GM12878 (cell line): ENCODE measurements around the gene CRYZL1. TPM values are rescaled to one million over a fixed set of nuclear protein-coding genes. Genes with fewer than 3 reads are reported as not detected.

Experiments
- ATAC-seq: fragments of 200-7000 bp; cut with Tn5 transposase; 3 replicates; pipeline ENCODE4 v1.9.1; 2020; ENCODE audit warnings: mild to moderate bottlenecking, moderate library complexity
- BruUV-seq: library from RNA; stranded (reverse); fragments of 400-500 nt; replicated peaks from 2 replicates; lab custom pipeline; 2021; lab: Mats Ljungman, UMichigan
- CTCF ChIA-PET: fragments of 300-600 bp; sonication (Branson Sonifier 250); formaldehyde crosslinking; extraction: SDS; loops from one replicate; lab custom pipeline; 2021; ENCODE audit warnings: inconsistent platforms; lab: Yijun Ruan, JAX
- POLR2A ChIA-PET: fragments of 350-600 bp; formaldehyde crosslinking; extraction: SDS; loops from one replicate; lab custom pipeline; 2021; ENCODE audit warnings: inconsistent platforms; lab: Charles Lee
- RAD21 ChIA-PET: fragments of 300-600 bp; sonication (Branson Sonifier 250); formaldehyde crosslinking; loops from one replicate; lab custom pipeline; 2023; ENCODE audit warnings: antibody characterized with exemption; ENCODE audit not compliant: unreplicated experiment; lab: Charles Lee
- SMC1A ChIA-PET: fragments of 300-600 bp; sonication (Branson Sonifier 250); formaldehyde crosslinking; loops from one replicate; lab custom pipeline; 2023; ENCODE audit not compliant: unreplicated experiment, uncharacterized antibody; lab: Charles Lee
- DNase-seq: peaks from one replicate; pipeline ENCODE4 v3.0.0-alpha.2; 2011; ENCODE audit warnings: low read depth, low spot score
- FAIRE-seq: peaks from 3 replicates; lab custom pipeline; 2011; peaks lifted over from hg19 to GRCh38; lab: Jason Lieb, UNC
- H2AFZ ChIP-seq: 2 replicates; pipeline ENCODE4 v1.6.0; 2011; ENCODE audit warnings: low read depth, low read length, control low read depth; ENCODE audit not compliant: control insufficient read depth
- H3K27ac ChIP-seq: 2 replicates; pipeline ENCODE4 v1.5.1; 2011; ENCODE audit warnings: control low read depth; ENCODE audit not compliant: control insufficient read depth, insufficient read depth
- H3K27me3 ChIP-seq, 2 experiments: replicated peaks in 1 of 2; 2 replicates each; pipeline versions ENCODE4 v1.6.0 to v1.6.1; 2011; ENCODE audit warnings: low read length in 1 of 2; ENCODE audit not compliant: control insufficient read depth in 2 of 2, insufficient read depth in 2 of 2
- H3K36me3 ChIP-seq, 2 experiments: 2 replicates each; pipeline ENCODE4 v1.5.1; 2011; ENCODE audit warnings: low read length in 1 of 2; ENCODE audit not compliant: control insufficient read depth in 2 of 2, insufficient read depth in 2 of 2
- H3K4me1 ChIP-seq: 2 replicates; pipeline ENCODE4 v1.6.1; 2011; ENCODE audit warnings: mild to moderate bottlenecking, low read length, moderate library complexity, mixed read lengths; ENCODE audit not compliant: control insufficient read depth, insufficient read depth
- H3K4me2 ChIP-seq: 2 replicates; pipeline ENCODE4 v1.6.0; 2011; ENCODE audit warnings: control low read depth; ENCODE audit not compliant: control insufficient read depth, insufficient read depth
- H3K4me3 ChIP-seq: fragments of 200-600 bp; sonication (generic); 2 replicates; pipeline ENCODE4 v1.5.1; 2016
- H3K79me2 ChIP-seq: 2 replicates; pipeline ENCODE4 v1.6.0; 2011; ENCODE audit warnings: low read length; ENCODE audit not compliant: control insufficient read depth, insufficient read depth
- H3K9ac ChIP-seq: 2 replicates; pipeline ENCODE4 v1.8.0; 2011; ENCODE audit warnings: low read length, control low read depth, mixed read lengths; ENCODE audit not compliant: control insufficient read depth, insufficient read depth
- H3K9me3 ChIP-seq: replicated peaks from 3 replicates; pipeline ENCODE4 v1.5.1; 2011; ENCODE audit warnings: mild to moderate bottlenecking, low read length; ENCODE audit not compliant: control insufficient read depth, insufficient read depth
- H4K20me1 ChIP-seq: 2 replicates; pipeline ENCODE4 v1.6.0; 2011; ENCODE audit not compliant: control insufficient read depth, insufficient read depth
- BACH1 ChIP-seq: fragments of 450-650 bp; IDR thresholded peaks from 2 replicates; pipeline ENCODE4 v1.6.1; 2017; ENCODE audit warnings: mild to moderate bottlenecking, borderline replicate concordance
- CBFB ChIP-seq: IDR thresholded peaks from 2 replicates; pipeline ENCODE4 v1.6.1; 2016; ENCODE audit warnings: antibody characterized with exemption, low read depth
- CBX3 ChIP-seq: fragments of 200-600 bp; sonication (generic); IDR thresholded peaks from 2 replicates; pipeline ENCODE4 v1.6.1; 2016; ENCODE audit warnings: low read depth, borderline replicate concordance
- MTA3 ChIP-seq: IDR thresholded peaks from 2 replicates; pipeline ENCODE4 v1.6.1; 2012; ENCODE audit warnings: low read length, inconsistent platforms, borderline replicate concordance
- NBN ChIP-seq: fragments of 450-650 bp; IDR thresholded peaks from 2 replicates; pipeline ENCODE4 v1.6.1; 2016
- POLR2A ChIP-seq: IDR thresholded peaks from 2 replicates; pipeline ENCODE4 v1.6.1; 2011; ENCODE audit warnings: low read depth, mild to moderate bottlenecking, low read length
- RAD21 ChIP-seq: IDR thresholded peaks from 2 replicates; pipeline ENCODE4 v1.6.1; 2011; ENCODE audit warnings: mild to moderate bottlenecking, low read depth, low read length, moderate library complexity; ENCODE audit not compliant: insufficient read depth
- SMAD1 ChIP-seq: fragments of 450-650 bp; IDR thresholded peaks from 2 replicates; pipeline ENCODE4 v1.6.1; 2018; ENCODE audit warnings: mild to moderate bottlenecking, low read depth; ENCODE audit not compliant: partially characterized antibody
- SUZ12 ChIP-seq: fragments of 200-600 bp; sonication (generic); IDR thresholded peaks from one replicate; pipeline ENCODE4 v1.6.1; 2018; ENCODE audit warnings: antibody characterized with exemption, mild to moderate bottlenecking; ENCODE audit not compliant: unreplicated experiment
- TAF1 ChIP-seq: IDR thresholded peaks from 2 replicates; pipeline ENCODE4 v1.6.1; 2011; ENCODE audit warnings: mild to moderate bottlenecking, low read depth, low read length, borderline replicate concordance
- TBL1XR1 ChIP-seq: IDR thresholded peaks from 2 replicates; pipeline ENCODE4 v1.6.1; 2012; ENCODE audit warnings: low read depth, low read length, improper control_type of control experiment
- WGBS: methylation state at CpG from one replicate; pipeline ENCODE4 v1.1.6; 2016; ENCODE audit warnings: low lambda C conversion rate; ENCODE audit not compliant: insufficient replicate concordance, insufficient coverage; ENCODE audit errors: missing lambda C conversion rate; 5-methylcytosine and 5-hydroxymethylcytosine counted together
- in situ Hi-C: fragments of 300-500 bp; cut with MboI; formaldehyde crosslinking; loops from 9 replicates; pipeline ENCODE4 v1.14.3; 2018; ENCODE audit warnings: mixed read lengths
- intact Hi-C: fragments of 100-400 bp; cut with micrococcal nuclease; formaldehyde crosslinking; loops from one replicate; pipeline ENCODE4 v1.14.2; 2022; ENCODE audit not compliant: unreplicated experiment
- polyA plus RNA-seq, 11 experiments: library from polyadenylated mRNA; depleted of rRNA in 4 of 11; unstranded in 6 of 11; stranded (reverse) in 5 of 11; fragments of >200 nt; fragmentation: Nextera tagmentation in 4 of 11; fragmentation: Illumina TruSeq in 1 of 11; extraction: Ambion mirVana in 4 of 11; extraction: Trizol in 1 of 11; gene quantifications; 1 replicate in 1 of 11; 2 replicates in 10 of 11; pipeline versions ENCODE4 v1.2.1 to v1.2.3, GENCODE V29; 2011 to 2016; ENCODE audit warnings: inconsistent platforms in 2 of 11, missing spikeins in 2 of 11, low read depth in 1 of 11
- total RNA-seq, 4 experiments: library from RNA; depleted of rRNA in 3 of 4; stranded (reverse); fragments of >200 nt in 3 of 4; fragmentation: Illumina TruSeq in 1 of 4; extraction: Trizol in 1 of 4; gene quantifications; 2 replicates each; pipeline versions ENCODE4 v1.2.1 to v1.2.3, GENCODE V29; 2013 to 2021
- TF ChIP-seq, protein P1 (sequence below): fragments of 450-650 bp; IDR thresholded peaks from 2 replicates; pipeline ENCODE4 v1.6.1; 2016; ENCODE audit warnings: mild to moderate bottlenecking
- TF ChIP-seq, protein P2 (sequence below): fragments of 450-650 bp; IDR thresholded peaks from 2 replicates; pipeline ENCODE4 v1.6.1; 2017; ENCODE audit warnings: low read depth, mild to moderate bottlenecking, moderate library complexity
- TF ChIP-seq, protein P3 (sequence below): fragments of 450-650 bp; IDR thresholded peaks from 2 replicates; pipeline ENCODE4 v1.6.1; 2017; ENCODE audit warnings: mild to moderate bottlenecking, low read depth, inconsistent platforms; ENCODE audit not compliant: poor library complexity, severe bottlenecking
- TF ChIP-seq, protein P4 (sequence below): fragments of 450-650 bp; conservative IDR thresholded peaks from 2 replicates; pipeline ENCODE4 v1.6.1; 2017; ENCODE audit warnings: mild to moderate bottlenecking, moderate library complexity
- TF ChIP-seq, protein P5 (sequence below): IDR thresholded peaks from 2 replicates; pipeline ENCODE4 v1.6.1; 2011; ENCODE audit warnings: low read depth, mild to moderate bottlenecking, low read length, moderate library complexity, borderline replicate concordance; ENCODE audit errors: extremely low read depth

Gene CRYZL1
- total and polyA plus RNA-seq, 10 of the 15 experiments (the other 5 are each of a cell fraction or from before 2014, with no cell fraction given): 14.3 to 72.4 (median 30.7) TPM

DNA sequence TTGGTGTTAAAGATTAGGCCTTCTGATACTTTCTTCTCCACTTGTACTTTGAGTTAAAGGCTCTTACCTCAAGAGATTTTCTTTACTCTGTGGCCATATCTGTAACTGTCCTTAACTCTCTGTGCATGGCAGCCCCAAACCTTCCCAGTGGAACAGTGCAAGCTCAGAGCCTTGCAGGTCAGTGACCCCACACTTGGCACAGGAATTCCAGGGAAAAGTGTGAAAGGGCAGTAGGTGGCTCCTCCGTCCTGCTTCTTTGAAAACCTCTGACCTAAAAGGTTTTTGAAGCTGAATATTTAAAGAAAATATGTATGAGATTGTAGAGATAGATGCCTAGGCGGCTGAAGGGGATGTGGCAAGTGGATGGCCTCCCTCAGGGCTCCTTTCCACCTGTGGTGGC lies 27.1 kb upstream of the CRYZL1 start:
- Histone ChIP-seq H3K27ac (no peak overlapping the region), H3K79me2 (no peaks in the 10 kb centered on the region), H3K4me3 (no peak overlapping the region), H3K4me2 (no peak overlapping the region), H3K9me3 (no peaks in the 10 kb centered on the region), H2AFZ (no peak overlapping the region), H4K20me1 (no peaks in the 10 kb centered on the region), H3K9ac (no peak overlapping the region), H3K36me3 (no peaks in the 10 kb centered on the region), H3K27me3 (no peaks in the 10 kb centered on the region), H3K4me1 (no peaks in the 10 kb centered on the region)
- in situ Hi-C loops: no loop called here
- ATAC-seq (no peak), FAIRE-seq (no peak), DNase-seq (no peak)
- CTCF ChIA-PET: no interaction called here
- SMC1A ChIA-PET: no interaction called here
- 15% methylated on average over 2 of the region's 2 CpGs for WGBS
- RAD21 ChIA-PET: no interaction called here
- POLR2A ChIA-PET: no interaction called here
- no TSS peak for BruUV-seq
- intact Hi-C loops: no loop called here
- TF ChIP-seq CBFB (no peak), SMAD1 (no peak), BACH1 (no peak), POLR2A (no peak), MTA3 (no peak), RAD21 (no peak), SUZ12 (no peak), NBN (no peak), CBX3 (no peak), TBL1XR1 (no peak), TAF1 (no peak)
- TF ChIP-seq, protein P1, sequence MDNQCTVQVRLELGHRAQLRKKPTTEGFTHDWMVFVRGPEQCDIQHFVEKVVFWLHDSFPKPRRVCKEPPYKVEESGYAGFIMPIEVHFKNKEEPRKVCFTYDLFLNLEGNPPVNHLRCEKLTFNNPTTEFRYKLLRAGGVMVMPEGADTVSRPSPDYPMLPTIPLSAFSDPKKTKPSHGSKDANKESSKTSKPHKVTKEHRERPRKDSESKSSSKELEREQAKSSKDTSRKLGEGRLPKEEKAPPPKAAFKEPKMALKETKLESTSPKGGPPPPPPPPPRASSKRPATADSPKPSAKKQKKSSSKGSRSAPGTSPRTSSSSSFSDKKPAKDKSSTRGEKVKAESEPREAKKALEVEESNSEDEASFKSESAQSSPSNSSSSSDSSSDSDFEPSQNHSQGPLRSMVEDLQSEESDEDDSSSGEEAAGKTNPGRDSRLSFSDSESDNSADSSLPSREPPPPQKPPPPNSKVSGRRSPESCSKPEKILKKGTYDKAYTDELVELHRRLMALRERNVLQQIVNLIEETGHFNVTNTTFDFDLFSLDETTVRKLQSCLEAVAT: no peak
- TF ChIP-seq, protein P2, sequence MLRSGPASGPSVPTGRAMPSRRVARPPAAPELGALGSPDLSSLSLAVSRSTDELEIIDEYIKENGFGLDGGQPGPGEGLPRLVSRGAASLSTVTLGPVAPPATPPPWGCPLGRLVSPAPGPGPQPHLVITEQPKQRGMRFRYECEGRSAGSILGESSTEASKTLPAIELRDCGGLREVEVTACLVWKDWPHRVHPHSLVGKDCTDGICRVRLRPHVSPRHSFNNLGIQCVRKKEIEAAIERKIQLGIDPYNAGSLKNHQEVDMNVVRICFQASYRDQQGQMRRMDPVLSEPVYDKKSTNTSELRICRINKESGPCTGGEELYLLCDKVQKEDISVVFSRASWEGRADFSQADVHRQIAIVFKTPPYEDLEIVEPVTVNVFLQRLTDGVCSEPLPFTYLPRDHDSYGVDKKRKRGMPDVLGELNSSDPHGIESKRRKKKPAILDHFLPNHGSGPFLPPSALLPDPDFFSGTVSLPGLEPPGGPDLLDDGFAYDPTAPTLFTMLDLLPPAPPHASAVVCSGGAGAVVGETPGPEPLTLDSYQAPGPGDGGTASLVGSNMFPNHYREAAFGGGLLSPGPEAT: no peak
- TF ChIP-seq, protein P3, sequence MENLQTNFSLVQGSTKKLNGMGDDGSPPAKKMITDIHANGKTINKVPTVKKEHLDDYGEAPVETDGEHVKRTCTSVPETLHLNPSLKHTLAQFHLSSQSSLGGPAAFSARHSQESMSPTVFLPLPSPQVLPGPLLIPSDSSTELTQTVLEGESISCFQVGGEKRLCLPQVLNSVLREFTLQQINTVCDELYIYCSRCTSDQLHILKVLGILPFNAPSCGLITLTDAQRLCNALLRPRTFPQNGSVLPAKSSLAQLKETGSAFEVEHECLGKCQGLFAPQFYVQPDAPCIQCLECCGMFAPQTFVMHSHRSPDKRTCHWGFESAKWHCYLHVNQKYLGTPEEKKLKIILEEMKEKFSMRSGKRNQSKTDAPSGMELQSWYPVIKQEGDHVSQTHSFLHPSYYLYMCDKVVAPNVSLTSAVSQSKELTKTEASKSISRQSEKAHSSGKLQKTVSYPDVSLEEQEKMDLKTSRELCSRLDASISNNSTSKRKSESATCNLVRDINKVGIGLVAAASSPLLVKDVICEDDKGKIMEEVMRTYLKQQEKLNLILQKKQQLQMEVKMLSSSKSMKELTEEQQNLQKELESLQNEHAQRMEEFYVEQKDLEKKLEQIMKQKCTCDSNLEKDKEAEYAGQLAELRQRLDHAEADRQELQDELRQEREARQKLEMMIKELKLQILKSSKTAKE: no peak
- TF ChIP-seq, protein P4, sequence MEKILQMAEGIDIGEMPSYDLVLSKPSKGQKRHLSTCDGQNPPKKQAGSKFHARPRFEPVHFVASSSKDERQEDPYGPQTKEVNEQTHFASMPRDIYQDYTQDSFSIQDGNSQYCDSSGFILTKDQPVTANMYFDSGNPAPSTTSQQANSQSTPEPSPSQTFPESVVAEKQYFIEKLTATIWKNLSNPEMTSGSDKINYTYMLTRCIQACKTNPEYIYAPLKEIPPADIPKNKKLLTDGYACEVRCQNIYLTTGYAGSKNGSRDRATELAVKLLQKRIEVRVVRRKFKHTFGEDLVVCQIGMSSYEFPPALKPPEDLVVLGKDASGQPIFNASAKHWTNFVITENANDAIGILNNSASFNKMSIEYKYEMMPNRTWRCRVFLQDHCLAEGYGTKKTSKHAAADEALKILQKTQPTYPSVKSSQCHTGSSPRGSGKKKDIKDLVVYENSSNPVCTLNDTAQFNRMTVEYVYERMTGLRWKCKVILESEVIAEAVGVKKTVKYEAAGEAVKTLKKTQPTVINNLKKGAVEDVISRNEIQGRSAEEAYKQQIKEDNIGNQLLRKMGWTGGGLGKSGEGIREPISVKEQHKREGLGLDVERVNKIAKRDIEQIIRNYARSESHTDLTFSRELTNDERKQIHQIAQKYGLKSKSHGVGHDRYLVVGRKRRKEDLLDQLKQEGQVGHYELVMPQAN: no peak
- TF ChIP-seq, protein P5, sequence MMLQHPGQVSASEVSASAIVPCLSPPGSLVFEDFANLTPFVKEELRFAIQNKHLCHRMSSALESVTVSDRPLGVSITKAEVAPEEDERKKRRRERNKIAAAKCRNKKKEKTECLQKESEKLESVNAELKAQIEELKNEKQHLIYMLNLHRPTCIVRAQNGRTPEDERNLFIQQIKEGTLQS: no peak
